Omental fat pad (tissue), 4 donors: ENCODE results near the gene BMERB1. TPM values are rescaled to one million over a fixed set of nuclear protein-coding genes. Genes with fewer than 3 reads are reported as not detected.
"Not testable (repeated sequence)": the region's sequence is repeated elsewhere in the genome, so short reads cannot be mapped to it uniquely, and the experiment has no call there.

ENCODE experiments used
- ATAC-seq: fragments of 150-250 bp; one replicate; pipeline ENCODE4 v1.9.1; 2016; ENCODE audit warnings: mild to moderate bottlenecking, moderate library complexity; ENCODE audit not compliant: low FRiP score
- DNase-seq: peaks from one replicate; pipeline ENCODE4 v3.0.0-alpha.2; 2019; ENCODE audit warnings: low spot score
- total RNA-seq, 4 donors: library from RNA; depleted of rRNA; stranded (reverse); fragments of >200 nt; gene quantifications; one replicate each; pipeline ENCODE4 v1.1.0, GENCODE V29; 2016
- TF ChIP-seq, protein P1 (sequence below), 3 donors: fragments of 450-650 bp; IDR thresholded peaks; one replicate each; pipeline ENCODE4 v1.5.1; 2016 to 2017; ENCODE audit warnings: antibody characterized with exemption in 3 of 3, mild to moderate bottlenecking in 3 of 3, moderate library complexity in 2 of 3

BMERB1 gene
- total RNA-seq, 4 donors from 2014 or later = 28.7 to 47.0 (median 41.8) TPM

- no peak for ATAC-seq
- DNase-seq = no peak
- TF ChIP-seq, protein P1, sequence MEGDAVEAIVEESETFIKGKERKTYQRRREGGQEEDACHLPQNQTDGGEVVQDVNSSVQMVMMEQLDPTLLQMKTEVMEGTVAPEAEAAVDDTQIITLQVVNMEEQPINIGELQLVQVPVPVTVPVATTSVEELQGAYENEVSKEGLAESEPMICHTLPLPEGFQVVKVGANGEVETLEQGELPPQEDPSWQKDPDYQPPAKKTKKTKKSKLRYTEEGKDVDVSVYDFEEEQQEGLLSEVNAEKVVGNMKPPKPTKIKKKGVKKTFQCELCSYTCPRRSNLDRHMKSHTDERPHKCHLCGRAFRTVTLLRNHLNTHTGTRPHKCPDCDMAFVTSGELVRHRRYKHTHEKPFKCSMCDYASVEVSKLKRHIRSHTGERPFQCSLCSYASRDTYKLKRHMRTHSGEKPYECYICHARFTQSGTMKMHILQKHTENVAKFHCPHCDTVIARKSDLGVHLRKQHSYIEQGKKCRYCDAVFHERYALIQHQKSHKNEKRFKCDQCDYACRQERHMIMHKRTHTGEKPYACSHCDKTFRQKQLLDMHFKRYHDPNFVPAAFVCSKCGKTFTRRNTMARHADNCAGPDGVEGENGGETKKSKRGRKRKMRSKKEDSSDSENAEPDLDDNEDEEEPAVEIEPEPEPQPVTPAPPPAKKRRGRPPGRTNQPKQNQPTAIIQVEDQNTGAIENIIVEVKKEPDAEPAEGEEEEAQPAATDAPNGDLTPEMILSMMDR (IDR thresholded peaks at IDR 0.05) = no peak
Observed at GRCh38 chr16:15460601-15461000, 26.2 kb downstream of the BMERB1 start.

- DNase-seq (no peak), ATAC-seq (no peak)
- TF ChIP-seq, protein P1 (IDR thresholded peaks at IDR 0.05) = no peak
Observed at GRCh38 chr16:15461376-15461775, 27.0 kb downstream of the BMERB1 start.

- DNase-seq (no peak), ATAC-seq (no peak)
- TF ChIP-seq, protein P1 (IDR thresholded peaks at IDR 0.05) = no peak
Observed at GRCh38 chr16:15464401-15465186, 30.2 kb downstream of the BMERB1 start.

DNA sequence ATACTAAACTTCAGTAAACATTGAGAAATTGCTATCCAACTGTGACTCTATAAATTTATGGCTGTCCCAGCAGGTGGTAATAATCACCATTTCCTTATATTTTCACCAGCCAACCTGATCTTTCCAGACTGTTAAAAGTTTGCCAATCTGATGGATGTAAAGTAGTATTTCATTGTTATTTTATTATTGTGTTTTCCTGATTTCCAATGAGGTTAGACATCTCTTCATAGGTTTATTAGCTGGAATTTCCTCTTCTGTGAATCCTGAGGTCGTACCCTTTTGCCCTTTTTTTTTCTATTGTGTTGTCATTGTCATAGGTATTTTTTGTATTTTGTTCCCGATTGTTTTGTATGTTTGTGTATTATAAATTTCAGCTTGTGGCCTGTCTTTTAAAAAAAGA, 31.7 kb downstream of the BMERB1 start:
- DNase-seq (no peak), ATAC-seq (no peak)
- TF ChIP-seq, protein P1 (IDR thresholded peaks at IDR 0.05) = no peak

DNA sequence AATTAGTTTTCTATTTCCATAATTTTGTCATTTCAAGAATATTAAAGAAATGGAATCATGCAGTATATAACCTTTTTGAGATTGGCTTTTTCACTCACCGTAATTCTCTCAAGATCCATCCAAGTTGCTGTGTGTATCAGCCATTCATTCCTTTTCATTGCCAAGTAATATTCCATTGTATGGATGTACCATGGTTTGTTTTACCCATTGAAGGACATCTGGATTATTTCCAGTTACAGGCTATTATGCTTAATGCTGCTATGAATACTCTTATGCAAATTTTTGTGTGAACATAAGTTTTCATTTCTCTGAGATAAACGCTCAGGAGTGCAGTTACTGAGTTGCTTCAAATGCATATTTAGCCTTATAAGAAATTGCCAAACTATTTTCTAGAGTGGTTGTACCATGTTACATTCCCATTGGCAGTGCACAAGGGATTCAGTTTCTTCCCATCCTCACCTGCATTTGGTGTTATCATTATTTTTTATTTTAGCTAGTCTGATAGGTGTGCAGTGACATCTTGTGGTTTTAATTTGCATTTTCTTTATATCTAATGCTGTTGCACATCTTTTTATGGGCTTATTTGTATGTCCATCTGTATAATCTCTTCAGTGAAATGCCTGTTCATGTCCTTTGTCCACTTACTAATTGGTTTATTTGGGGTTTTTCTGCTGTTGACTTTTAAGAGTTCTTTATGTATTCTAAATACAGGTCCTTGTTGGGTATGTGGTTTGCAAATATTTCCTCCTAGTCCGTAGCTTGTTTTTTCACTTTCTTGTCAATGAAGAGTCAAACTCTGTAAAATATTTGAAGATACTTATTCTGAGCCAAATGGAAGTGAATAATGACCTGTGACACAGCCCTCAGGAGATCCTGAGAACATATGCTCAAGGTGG, 32.7 kb downstream of the BMERB1 start:
- DNase-seq (no peak), ATAC-seq (no peak)
- TF ChIP-seq, protein P1 (IDR thresholded peaks at IDR 0.05) = no peak

DNA sequence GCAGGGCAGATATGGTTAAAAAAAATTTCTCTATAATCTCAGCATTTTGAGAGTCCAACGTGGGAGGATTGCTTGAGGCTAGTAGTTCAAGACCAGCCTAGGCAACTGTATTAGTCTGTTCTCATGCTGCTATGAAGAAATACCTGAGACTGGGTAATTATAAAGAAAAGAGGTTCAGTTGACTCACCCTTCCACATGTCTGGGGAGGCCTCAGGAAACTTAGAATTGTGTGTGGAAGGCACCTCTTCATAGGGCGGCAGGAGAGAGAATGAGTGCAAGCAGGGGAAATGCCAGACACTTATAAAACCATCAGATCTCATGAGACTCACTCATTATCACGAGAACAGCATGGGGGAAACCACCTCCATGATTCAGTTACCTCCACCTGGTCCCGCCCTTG, 42.6 kb downstream of the BMERB1 start:
- not testable (repeated sequence) for DNase-seq, ATAC-seq

DNA sequence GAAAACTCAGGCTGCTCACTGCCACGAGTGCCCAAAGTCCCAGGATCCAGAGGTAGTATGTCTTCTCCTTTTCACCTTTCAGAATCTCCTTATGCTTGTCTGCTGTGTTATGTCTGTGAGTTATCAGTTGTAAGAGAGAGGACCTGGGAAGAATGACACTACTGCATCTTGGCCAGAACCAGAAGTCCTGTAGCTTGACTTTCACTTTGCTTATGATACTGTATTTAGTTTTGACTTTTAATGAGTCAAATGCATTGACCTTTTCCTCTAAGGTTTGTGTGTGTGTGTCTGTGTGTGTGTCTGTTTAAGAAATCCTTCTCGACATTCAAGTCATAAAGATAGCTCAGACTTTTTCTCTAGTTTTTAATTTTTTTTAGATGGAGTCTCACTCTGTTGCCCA, 43.4 kb downstream of the BMERB1 start:
- DNase-seq (no peak), ATAC-seq (no peak)
- TF ChIP-seq, protein P1 (IDR thresholded peaks at IDR 0.05) = no peak
